ENCODE measurements around the gene COX6B2. TPM values are rescaled to one million over a fixed set of nuclear protein-coding genes. Genes with fewer than 3 reads are reported as not detected.

Gene COX6B2
- total and polyA plus RNA-seq, 2 donors (not counting 3 experiments of a cell fraction or from before 2014, with no cell fraction given): not detected

DNA sequence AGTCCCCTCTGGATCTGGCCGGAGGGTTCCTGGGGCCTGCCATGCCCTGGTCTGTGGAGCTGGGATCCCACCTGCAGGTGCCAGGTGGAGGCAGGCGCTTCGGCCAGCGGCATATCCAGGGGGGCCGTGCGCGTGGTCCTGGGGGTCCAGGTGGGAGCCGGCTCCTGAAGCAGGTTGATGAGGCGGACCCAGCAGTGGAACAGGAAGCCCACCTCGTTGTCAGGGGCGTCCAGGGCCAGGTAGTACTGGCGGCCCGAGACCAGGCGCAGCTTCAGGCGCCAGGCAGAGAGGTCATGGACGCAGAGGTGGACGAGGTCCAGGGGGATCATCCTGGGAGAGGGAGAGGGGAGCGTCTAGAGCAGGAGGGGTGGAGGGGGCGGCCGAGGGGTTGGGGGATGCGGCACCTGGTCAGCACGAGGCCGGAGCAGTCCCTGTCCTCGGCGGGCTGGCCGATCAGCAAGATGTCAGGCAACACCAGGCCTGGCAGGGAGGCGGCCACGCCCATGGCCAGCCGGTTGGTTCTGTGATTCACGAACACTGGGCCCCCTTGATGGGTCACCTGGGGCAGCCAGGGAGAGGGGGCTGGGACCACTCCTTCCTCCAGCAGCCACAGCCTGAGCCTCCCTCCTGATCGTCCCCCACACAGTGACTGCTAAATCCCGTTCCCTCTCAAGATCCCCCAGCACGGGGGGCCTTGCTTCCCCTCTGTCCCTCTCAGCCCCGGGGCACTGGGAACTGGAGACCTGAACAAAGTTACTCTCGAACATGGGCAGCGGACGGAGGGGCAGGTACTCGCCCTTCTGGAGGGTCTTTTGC is 7.9 kb upstream of the COX6B2 start:
- TF ChIP-seq MYC (IDR thresholded peaks at IDR 0.05; ENCODE audit: low read depth, low read length) (no peak), FOS (IDR thresholded peaks at IDR 0.05; ENCODE audit: borderline replicate concordance, insufficient read depth, low read length) (no peak), POLR2AphosphoS5 (IDR thresholded peaks at IDR 0.05; ENCODE audit: insufficient read depth, low read depth, low read length) (no peak), JUN (IDR thresholded peaks at IDR 0.05; ENCODE audit: borderline replicate concordance, insufficient read depth, insufficient read length, low read depth) (no peak), EZH2 (IDR thresholded peaks at IDR 0.05; ENCODE audit: borderline replicate concordance, low read depth, low read length, severe bottlenecking) (no peak), POLR2A (IDR thresholded peaks at IDR 0.05; ENCODE audit: low read depth, low read length) (no peak), GATA2 (IDR thresholded peaks at IDR 0.05; ENCODE audit: insufficient read depth, insufficient read length, low read depth, low read length) (no peak)
- TF ChIP-seq, protein P1, sequence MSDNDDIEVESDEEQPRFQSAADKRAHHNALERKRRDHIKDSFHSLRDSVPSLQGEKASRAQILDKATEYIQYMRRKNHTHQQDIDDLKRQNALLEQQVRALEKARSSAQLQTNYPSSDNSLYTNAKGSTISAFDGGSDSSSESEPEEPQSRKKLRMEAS (IDR thresholded peaks at IDR 0.05; ENCODE audit: insufficient read depth, insufficient read length): no peak
- TF ChIP-seq, protein P2, sequence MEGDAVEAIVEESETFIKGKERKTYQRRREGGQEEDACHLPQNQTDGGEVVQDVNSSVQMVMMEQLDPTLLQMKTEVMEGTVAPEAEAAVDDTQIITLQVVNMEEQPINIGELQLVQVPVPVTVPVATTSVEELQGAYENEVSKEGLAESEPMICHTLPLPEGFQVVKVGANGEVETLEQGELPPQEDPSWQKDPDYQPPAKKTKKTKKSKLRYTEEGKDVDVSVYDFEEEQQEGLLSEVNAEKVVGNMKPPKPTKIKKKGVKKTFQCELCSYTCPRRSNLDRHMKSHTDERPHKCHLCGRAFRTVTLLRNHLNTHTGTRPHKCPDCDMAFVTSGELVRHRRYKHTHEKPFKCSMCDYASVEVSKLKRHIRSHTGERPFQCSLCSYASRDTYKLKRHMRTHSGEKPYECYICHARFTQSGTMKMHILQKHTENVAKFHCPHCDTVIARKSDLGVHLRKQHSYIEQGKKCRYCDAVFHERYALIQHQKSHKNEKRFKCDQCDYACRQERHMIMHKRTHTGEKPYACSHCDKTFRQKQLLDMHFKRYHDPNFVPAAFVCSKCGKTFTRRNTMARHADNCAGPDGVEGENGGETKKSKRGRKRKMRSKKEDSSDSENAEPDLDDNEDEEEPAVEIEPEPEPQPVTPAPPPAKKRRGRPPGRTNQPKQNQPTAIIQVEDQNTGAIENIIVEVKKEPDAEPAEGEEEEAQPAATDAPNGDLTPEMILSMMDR (IDR thresholded peaks at IDR 0.05; ENCODE audit: extremely low read depth in 1 of 2, insufficient read depth in 1 of 2, low read depth in 1 of 2, low read length in 2 of 2): no peak
- no peak overlapping the region for H3K4me2 ChIP-seq (ENCODE audit: insufficient read depth, low read length)
- intact Hi-C loops (cut with micrococcal nuclease): no loop called here
- no peaks in the 10 kb centered on the region for H3K36me3 ChIP-seq (ENCODE audit: control insufficient read depth in 2 of 2, extremely low read depth in 1 of 2, insufficient read depth in 2 of 2, low read length in 2 of 2)
- dilution Hi-C loops (cut with MboI; ENCODE audit: extremely low pct_ligation_motif_present, low sequenced_read_pairs): no loop called here
- POLR2A ChIA-PET: no interaction called here
- no peak overlapping the region for H3K9ac ChIP-seq (replicated peaks; ENCODE audit: extremely low read depth, insufficient read depth, low read length)
- H3K4me3 ChIP-seq (replicated peaks in 1 of 3; ENCODE audit: insufficient read depth in 1 of 3, low read depth in 1 of 3, low read length in 3 of 3): no peak overlapping the region
- BruUV-seq (replicated peaks): no TSS peak
- H3K79me2 ChIP-seq (ENCODE audit: control insufficient read depth, insufficient read depth, low read length): no peaks in the 10 kb centered on the region
- no peaks in the 10 kb centered on the region for H3K9me3 ChIP-seq (replicated peaks; ENCODE audit: control insufficient read depth, insufficient read depth, low read length)
- CTCF ChIA-PET: no interaction called here
- H3K27ac ChIP-seq (ENCODE audit: insufficient read depth, low read depth, low read length): no peak overlapping the region
- H3K4me1 ChIP-seq (ENCODE audit: control insufficient read depth, extremely low read depth, insufficient read depth, low read length): no peaks in the 10 kb centered on the region
- FAIRE-seq (no peak), DNase-seq (ENCODE audit: low read depth, low spot score) (no peak)
- H3K27me3 ChIP-seq (ENCODE audit: control insufficient read depth in 2 of 2, insufficient read depth in 2 of 2, low read length in 2 of 2): no peaks in the 10 kb centered on the region
- H3K9me1 ChIP-seq (replicated peaks; ENCODE audit: control insufficient read depth, extremely low read depth, insufficient read depth, low read length): no peaks in the 10 kb centered on the region
- H2AFZ ChIP-seq (ENCODE audit: low read depth, low read length): no peak overlapping the region
- no peaks in the 10 kb centered on the region for H4K20me1 ChIP-seq (replicated peaks; ENCODE audit: control insufficient read depth, extremely low read depth, insufficient read depth, low read length)
